ENCODE results near the gene CYFIP2. TPM values are rescaled to one million over a fixed set of nuclear protein-coding genes. Genes with fewer than 3 reads are reported as not detected.

The CYFIP2 gene
- total RNA-seq, 3 donors from 2014 or later = 24.8 to 28.6 (median 25.8) TPM

- ATAC-seq = peak; percentile 30
- TF ChIP-seq, protein P1, sequence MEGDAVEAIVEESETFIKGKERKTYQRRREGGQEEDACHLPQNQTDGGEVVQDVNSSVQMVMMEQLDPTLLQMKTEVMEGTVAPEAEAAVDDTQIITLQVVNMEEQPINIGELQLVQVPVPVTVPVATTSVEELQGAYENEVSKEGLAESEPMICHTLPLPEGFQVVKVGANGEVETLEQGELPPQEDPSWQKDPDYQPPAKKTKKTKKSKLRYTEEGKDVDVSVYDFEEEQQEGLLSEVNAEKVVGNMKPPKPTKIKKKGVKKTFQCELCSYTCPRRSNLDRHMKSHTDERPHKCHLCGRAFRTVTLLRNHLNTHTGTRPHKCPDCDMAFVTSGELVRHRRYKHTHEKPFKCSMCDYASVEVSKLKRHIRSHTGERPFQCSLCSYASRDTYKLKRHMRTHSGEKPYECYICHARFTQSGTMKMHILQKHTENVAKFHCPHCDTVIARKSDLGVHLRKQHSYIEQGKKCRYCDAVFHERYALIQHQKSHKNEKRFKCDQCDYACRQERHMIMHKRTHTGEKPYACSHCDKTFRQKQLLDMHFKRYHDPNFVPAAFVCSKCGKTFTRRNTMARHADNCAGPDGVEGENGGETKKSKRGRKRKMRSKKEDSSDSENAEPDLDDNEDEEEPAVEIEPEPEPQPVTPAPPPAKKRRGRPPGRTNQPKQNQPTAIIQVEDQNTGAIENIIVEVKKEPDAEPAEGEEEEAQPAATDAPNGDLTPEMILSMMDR (IDR thresholded peaks at IDR 0.05) = no peak
Observed at GRCh38 chr5:157222506-157223230, 43.3 kb upstream of the CYFIP2 start.

GRCh38 chr5:157225469-157226422 is 40.2 kb upstream of the CYFIP2 start:
- ATAC-seq (no peak), DNase-seq (no peak)
- intact Hi-C loops (cut with DNase I, micrococcal nuclease) = no loop called here
- no peak overlapping the region for H3K4me3 ChIP-seq
- TF ChIP-seq, protein P1 (IDR thresholded peaks at IDR 0.05) = no peak
- no peaks in the 10 kb centered on the region for H3K36me3 ChIP-seq (ENCODE audit: low read depth)
- H3K4me1 ChIP-seq (ENCODE audit: low read depth) = no peaks in the 10 kb centered on the region
- no peaks in the 10 kb centered on the region for H3K9me3 ChIP-seq

More at GRCh38 chr5:157222506-157223230, 43.3 kb upstream of the CYFIP2 start:
- Histone ChIP-seq H3K9me3 (no peaks in the 10 kb centered on the region), H3K4me3 (no peak overlapping the region), H3K36me3 (ENCODE audit: low read depth) (no peaks in the 10 kb centered on the region), H3K4me1 (ENCODE audit: low read depth) (no peaks in the 10 kb centered on the region)
- no peak for DNase-seq
- intact Hi-C loops (cut with DNase I, micrococcal nuclease) = no loop called here

GRCh38 chr5:157230610-157231009 is 35.3 kb upstream of the CYFIP2 start:
- Histone ChIP-seq H3K4me1 (ENCODE audit: low read depth) (no peaks in the 10 kb centered on the region), H3K4me3 (no peak overlapping the region), H3K36me3 (ENCODE audit: low read depth) (no peaks in the 10 kb centered on the region), H3K9me3 (no peaks in the 10 kb centered on the region)
- intact Hi-C loops (cut with DNase I, micrococcal nuclease) = no loop called here
- no peak for DNase-seq
- ATAC-seq = no peak
- TF ChIP-seq, protein P1 (IDR thresholded peaks at IDR 0.05) = no peak

- no peak for ATAC-seq
- intact Hi-C loops (cut with DNase I, micrococcal nuclease) = no loop called here
- no peak overlapping the region for H3K4me3 ChIP-seq
Observed at GRCh38 chr5:157232706-157233105, 33.2 kb upstream of the CYFIP2 start.

GRCh38 chr5:157233515-157233914 is 32.4 kb upstream of the CYFIP2 start:
- Histone ChIP-seq H3K9me3 (no peaks in the 10 kb centered on the region), H3K4me1 (ENCODE audit: low read depth) (no peaks in the 10 kb centered on the region), H3K36me3 (ENCODE audit: low read depth) (no peaks in the 10 kb centered on the region), H3K4me3 (no peak overlapping the region)
- ATAC-seq (no peak), DNase-seq (no peak)
- TF ChIP-seq, protein P1 (IDR thresholded peaks at IDR 0.05) = no peak
- intact Hi-C loops (cut with DNase I, micrococcal nuclease) = no loop called here

More at GRCh38 chr5:157232706-157233105, 33.2 kb upstream of the CYFIP2 start:
- no peak for DNase-seq
- H3K36me3 ChIP-seq (ENCODE audit: low read depth) = no peaks in the 10 kb centered on the region
- TF ChIP-seq, protein P1 (IDR thresholded peaks at IDR 0.05) = no peak
- H3K4me1 ChIP-seq (ENCODE audit: low read depth) = no peaks in the 10 kb centered on the region
- no peaks in the 10 kb centered on the region for H3K9me3 ChIP-seq

Data from mucosa of descending colon (tissue), 3 donors.